Fibroblast of skin of abdomen (primary cell): ENCODE measurements around the gene PSMD6.

Experiments used
- DNase-seq: peaks from one replicate; pipeline ENCODE4 v3.0.0-alpha.2; 2013

The PSMD6 gene

GRCh38 chr3:63976872-63977200 is 46.5 kb downstream of the PSMD6 start:
- no peak for DNase-seq

GRCh38 chr3:63976161-63976871 is 47.0 kb downstream of the PSMD6 start:
- peak; percentile 94 for DNase-seq

DNA sequence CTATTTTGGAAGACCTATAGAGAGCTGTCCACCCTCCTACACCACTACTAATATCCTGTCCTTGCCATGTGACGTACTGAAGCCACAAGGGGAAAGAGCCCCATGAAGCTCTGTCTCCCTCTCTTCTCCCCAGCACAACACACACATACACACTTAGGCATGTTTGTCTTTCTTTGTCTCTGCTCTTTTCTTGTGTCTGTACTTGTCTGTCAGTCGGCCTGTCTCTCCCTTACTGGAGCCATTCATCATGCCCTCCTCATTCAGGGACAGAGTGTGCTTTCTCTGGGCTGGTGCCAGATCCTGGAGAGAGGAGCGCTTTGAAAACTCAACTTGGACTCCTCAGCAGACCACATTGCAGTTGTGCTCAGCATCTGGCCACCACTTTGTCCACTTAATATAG is 47.6 kb downstream of the PSMD6 start:
- DNase-seq, result peak; percentile 52

DNA sequence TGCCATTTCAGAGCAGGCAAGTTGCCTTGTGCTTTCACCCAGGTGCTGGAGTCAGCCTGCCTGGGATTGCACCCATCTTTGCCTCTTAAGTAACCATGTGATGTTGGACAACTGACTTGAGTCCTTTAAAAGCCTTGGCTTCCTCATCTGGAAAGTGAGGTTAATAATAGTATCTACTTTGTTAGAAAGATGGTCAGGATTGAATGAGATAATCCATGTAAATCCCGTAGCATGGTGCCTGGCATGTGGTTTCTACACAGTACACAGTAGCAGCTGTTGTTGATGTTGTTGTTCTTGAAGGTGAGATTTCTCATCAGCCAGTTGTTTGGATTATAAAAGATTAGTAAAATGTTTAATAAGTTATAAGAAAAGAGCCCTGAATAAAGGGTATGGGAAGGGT is 48.8 kb downstream of the PSMD6 start:
- DNase-seq, result no peak

DNA sequence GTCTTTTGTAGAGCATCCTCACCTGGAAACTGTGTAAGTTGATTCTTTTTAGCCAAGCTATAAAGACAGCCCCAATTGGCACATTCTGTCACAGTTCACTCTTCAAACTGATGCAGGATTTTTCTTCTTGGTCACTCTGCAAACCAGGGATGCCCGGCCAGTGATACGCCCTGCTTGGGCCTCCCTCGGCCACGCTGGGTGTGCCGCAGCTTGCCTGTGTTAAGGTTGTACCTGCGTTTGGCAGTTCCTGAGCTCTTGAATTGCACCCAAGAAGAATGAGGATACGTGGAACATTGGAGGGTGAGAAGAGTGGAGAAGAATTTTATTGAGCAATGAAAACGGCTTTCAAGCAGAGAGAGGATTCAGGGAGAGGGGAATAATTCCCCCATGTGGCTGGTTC is 49.9 kb downstream of the PSMD6 start:
- no peak for DNase-seq

DNA sequence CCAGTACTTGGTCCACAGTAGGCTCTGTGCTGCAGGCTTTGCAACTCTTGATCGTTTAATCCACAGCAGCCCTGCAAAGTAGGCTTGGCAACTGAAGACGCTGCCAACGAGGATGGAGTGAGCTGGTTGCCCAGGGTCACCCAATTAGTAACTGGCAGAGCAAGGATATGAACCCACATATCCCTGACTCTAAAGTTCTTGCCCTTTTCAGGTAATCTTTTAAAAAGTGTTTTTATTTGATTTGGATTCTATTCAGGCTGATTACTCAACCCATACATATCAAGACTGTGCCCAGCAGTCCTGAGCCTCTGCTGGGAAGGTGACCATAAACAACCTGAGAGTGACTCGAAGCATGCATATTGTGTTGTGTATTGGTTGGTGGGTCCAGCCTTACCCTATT is 50.3 kb downstream of the PSMD6 start:
- DNase-seq, result no peak

GRCh38 chr3:63972196-63972595 is 51.1 kb downstream of the PSMD6 start:
- peak; percentile 75 for DNase-seq

GRCh38 chr3:63970631-63971475 is 52.4 kb downstream of the PSMD6 start:
- DNase-seq, result no peak

GRCh38 chr3:63969876-63970275 is 53.4 kb downstream of the PSMD6 start:
- DNase-seq, result no peak

DNA sequence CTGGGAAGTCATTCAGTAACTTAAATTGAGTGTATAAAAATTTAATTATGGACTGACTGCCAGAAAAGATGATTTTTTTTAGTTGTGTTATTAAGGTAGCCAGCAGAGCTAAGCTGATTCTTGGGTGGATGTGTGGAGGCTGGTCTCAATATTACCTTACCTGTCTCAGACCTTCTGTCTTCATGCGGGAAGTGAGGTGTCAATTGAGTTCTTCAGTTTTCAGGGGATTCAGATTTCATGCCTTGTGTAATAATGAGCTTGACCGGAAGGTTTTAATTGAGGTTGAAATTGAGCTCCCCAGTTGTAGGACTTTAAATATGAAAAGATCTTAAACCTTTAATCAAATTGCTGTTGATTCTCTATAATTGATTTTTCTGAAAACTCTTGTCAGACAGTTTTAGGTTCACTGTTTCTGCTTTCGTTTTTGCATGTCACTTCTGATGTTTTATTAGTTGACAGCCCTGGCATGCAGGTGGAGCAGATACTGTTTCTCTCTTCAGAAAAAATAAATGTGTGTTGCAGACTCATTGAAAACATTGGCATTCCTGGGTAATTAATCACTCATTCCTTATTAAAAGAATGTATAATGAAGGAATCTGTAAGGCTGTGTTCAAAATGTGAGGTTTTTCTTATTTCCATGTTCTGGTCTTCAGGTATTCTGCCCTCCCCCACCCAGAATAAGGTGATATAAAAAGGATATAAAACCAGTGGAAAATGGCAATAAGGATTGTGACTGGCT is 54.5 kb downstream of the PSMD6 start:
- peak; percentile 49 for DNase-seq

DNA sequence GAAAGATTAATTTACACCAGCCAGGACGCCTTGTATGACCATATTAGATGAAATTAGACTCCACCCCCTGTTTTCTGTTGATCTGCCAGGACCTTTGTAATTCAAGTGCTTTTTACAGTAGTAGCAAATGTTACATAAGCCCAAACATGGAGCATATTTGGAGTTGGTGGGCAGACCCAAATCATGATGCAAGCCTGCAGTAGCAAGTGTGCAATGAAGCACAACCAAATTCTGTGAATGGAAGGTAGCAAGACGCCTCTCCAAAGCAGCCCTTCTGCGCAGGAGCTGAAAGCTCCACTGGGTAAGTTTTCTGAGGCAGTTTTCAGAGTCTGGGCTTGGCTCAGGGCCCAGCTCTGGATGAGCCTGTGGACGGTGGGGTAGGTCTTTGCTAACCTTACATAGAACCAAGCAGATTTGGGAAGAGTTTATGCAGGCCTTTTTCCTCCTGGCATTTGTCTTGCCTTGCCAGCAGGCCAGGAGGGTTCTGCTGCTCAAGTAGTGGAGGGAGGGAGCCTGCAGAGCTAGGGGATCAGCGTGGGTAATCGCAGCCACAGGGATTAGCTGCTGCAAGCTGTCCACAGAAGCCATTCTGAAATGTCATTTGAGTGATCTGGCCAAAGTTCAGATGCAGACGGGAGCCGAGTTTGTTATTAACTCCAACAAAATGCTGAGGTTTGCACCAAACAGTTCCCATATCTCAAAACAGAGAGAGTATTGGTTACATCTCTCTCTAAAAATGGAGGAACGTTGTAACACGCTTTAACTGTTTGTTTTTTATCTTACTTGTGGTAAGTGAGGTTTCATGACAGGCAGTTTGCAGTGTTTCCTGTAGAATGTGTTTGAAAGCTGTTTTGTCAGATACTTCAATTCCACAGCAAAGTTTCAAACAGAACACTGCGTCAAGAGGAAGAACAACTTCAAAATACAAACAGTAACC is 55.4 kb downstream of the PSMD6 start:
- peak; percentile 60 for DNase-seq

- no peak for DNase-seq
Observed at GRCh38 chr3:63966871-63967270, 56.4 kb downstream of the PSMD6 start.

DNA sequence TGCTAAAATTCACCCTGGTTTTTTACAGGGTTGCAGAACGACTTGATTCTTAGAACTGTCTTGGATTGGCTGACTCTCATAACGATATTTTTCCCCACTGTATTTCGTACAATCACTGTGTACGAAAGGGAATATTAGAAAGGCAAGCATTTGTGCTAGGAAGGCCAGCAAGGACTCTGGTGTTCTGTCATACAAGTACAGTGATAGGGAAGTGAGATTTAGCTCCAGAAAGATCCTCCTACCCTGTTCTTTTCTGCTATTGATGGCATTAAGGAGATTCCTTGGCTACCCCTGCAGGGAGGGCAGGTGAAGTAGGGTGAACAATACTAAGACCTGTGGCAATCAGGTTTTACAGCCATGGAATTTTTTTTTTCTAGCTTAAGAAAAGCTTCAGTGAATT is 57.3 kb downstream of the PSMD6 start:
- no peak for DNase-seq

- DNase-seq, result no peak
Observed at GRCh38 chr3:63964681-63965485, 58.4 kb downstream of the PSMD6 start.

DNA sequence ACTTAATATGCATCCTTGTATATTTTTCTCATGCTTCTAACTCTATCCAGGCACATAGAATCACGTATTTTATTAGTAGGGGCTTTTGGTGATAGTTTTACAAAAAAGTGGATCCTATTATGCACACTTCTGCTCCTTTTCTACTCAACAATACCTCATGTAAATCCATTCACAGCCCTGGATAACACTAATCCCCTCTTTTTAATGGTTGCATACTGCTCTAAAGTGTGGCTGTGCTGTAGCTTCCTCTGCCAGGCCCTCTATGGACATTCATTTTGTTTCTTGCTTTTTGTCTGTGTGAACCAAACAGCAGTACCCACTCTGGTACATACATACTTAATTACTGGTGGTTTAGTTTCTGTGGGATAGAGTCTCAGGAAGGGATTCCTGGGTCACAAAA is 59.8 kb downstream of the PSMD6 start:
- DNase-seq, result no peak

DNA sequence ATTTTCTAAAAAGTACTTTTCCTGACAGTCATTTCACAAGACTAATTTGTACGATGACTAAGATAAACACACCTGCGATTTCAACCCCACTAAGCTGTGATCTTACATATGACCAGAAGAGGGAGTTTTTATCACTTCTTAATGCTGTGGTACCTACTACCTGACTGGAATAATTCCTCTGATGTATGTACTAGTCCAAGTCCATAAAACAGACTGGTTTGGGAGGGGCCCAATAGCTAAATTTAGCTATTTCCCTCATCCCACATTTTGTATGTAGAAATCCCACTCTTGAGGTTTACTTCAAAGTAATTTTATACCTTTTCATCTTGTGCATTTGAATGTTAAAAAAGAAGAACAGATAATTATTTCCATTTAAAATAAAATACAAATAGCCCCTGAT is 61.4 kb downstream of the PSMD6 start:
- DNase-seq, result no peak
